ENCODE measurements around the gene AUTS2. TPM values are rescaled to one million over a fixed set of nuclear protein-coding genes. Genes with fewer than 3 reads are reported as not detected.

Gene AUTS2
- total and polyA plus RNA-seq, 7 experiments from 2014 or later: 0.40 to 31.7 (median 4.2) TPM

DNA sequence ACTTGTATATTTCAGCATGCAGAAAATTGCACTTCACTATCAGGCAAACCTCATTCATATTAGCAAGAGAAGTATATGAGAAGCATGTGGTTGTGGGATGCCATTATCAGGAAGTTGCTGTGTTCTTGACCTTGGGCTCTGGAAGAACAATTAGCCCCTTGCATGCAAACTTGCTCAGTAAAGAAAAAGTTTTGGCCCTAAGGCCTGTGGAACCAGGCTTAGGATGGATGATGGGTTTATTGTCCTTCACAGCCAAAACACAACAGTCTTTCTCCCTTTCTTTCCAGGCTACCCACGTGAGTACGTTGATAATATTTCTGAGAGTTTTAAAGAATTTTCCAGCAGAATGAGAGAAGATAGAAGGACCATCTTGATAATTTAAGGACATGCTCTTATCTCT lies 166.4 kb downstream of the AUTS2 start:
- peaks cover 0 to 2% (median 0%) of the 10 kb centered on the region in 7 donors for H3K4me1 Mint-ChIP-seq
- Histone ChIP-seq H3K27me3 (ENCODE audit: control insufficient read depth in 2 of 2, insufficient read depth in 2 of 2, low read length in 2 of 2) (no peaks in the 10 kb centered on the region), H3K27ac (ENCODE audit: low read depth, low read length) (no peak overlapping the region), H3K36me3 (ENCODE audit: control insufficient read depth in 2 of 3, insufficient read depth in 3 of 3, low read length in 3 of 3) (no peaks in the 10 kb centered on the region), H3K9me3 (ENCODE audit: control insufficient read depth in 2 of 3, low read length in 3 of 3) (no peaks in the 10 kb centered on the region), H3K4me1 (ENCODE audit: control insufficient read depth in 2 of 2, insufficient read depth in 2 of 2, low read length in 2 of 2) (no peaks in the 10 kb centered on the region), H3K4me3 (ENCODE audit: low read length) (no peak overlapping the region)
- CTCF ChIA-PET: no interaction called here
- no peak for DNase-seq
- POLR2A ChIA-PET: no interaction called here
- peaks cover 0 to 5% (median 0%) of the 10 kb centered on the region in 11 donors for H3K9me3 Mint-ChIP-seq
- no peaks in the 10 kb centered on the region for H3K27me3 Mint-ChIP-seq
- no peak for ATAC-seq
- H3K36me3 Mint-ChIP-seq: no peaks in the 10 kb centered on the region
- intact Hi-C loops (cut with micrococcal nuclease): no loop called here
- no peak overlapping the region for H3K27ac Mint-ChIP-seq
- H3K4me3 Mint-ChIP-seq: no peak overlapping the region

DNA sequence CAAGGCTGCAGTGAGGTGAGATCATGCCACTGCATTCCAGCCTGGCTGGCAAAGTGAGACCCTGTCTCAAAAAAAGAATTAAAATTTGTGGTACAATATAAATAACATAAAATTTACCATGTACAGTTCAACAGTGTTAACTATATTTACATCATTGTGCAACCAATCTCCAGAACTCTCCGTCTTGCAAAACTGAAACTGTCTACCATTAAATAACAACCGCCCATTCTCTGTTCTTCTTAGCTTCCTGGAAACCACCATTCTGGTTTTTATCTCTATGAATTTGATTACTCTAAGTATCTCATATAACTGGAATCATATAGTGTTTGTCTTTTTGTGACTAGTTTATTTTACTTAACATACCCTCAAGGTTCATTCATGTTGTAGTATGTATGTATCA lies 167.6 kb downstream of the AUTS2 start:
- Mint-ChIP-seq H3K9me3 (peaks cover 0 to 5% (median 0%) of the 10 kb centered on the region in 11 donors), H3K4me3 (no peak overlapping the region), H3K4me1 (peaks cover 0 to 2% (median 0%) of the 10 kb centered on the region in 7 donors), H3K27ac (no peak overlapping the region), H3K27me3 (no peaks in the 10 kb centered on the region), H3K36me3 (no peaks in the 10 kb centered on the region)
- intact Hi-C loops (cut with micrococcal nuclease): no loop called here
- Histone ChIP-seq H3K9me3 (ENCODE audit: control insufficient read depth in 2 of 3, low read length in 3 of 3) (no peaks in the 10 kb centered on the region), H3K36me3 (ENCODE audit: control insufficient read depth in 2 of 3, insufficient read depth in 3 of 3, low read length in 3 of 3) (no peaks in the 10 kb centered on the region), H3K4me1 (ENCODE audit: control insufficient read depth in 2 of 2, insufficient read depth in 2 of 2, low read length in 2 of 2) (no peaks in the 10 kb centered on the region), H3K4me3 (ENCODE audit: low read length) (no peak overlapping the region), H3K27ac (ENCODE audit: low read depth, low read length) (no peak overlapping the region), H3K27me3 (ENCODE audit: control insufficient read depth in 2 of 2, insufficient read depth in 2 of 2, low read length in 2 of 2) (no peaks in the 10 kb centered on the region)
- DNase-seq (no peak), ATAC-seq (no peak)
- ChIA-PET CTCF (no interaction called here), POLR2A (no interaction called here)

DNA sequence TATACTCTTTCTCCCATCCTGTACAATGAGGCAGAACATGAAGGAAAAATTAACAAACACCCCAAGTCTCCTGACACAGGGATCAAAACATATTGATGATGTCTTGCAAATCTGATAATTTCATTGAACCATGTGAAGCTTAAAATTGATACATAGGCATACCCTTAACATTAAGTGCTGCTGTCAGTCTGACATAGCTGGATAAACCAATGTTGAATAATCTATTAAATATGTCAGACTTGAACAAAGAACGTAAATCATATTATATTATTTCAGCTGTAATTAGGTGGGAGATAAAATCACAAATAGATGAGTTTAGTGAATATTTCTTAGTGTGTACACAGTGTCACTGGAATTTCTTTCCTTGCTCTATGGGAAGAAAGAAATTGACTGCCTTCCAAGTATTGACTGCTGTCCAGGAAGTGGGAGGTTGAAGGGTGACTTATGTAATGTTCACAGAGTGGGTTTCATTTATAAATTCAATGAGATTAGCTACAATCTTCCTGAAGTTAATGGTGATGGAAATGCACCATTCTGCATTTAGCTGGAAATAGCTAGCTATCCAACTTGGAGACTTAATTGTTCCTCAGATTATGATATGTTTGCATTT lies 170.8 kb downstream of the AUTS2 start:
- DNase-seq (no peak), ATAC-seq (no peak)
- H3K4me1 ChIP-seq (ENCODE audit: control insufficient read depth in 2 of 2, insufficient read depth in 2 of 2, low read length in 2 of 2): no peaks in the 10 kb centered on the region
- no peaks in the 10 kb centered on the region for H3K27me3 ChIP-seq (ENCODE audit: control insufficient read depth in 2 of 2, insufficient read depth in 2 of 2, low read length in 2 of 2)
- Mint-ChIP-seq H3K4me1 (peaks cover 0 to 2% (median 0%) of the 10 kb centered on the region in 7 donors), H3K27ac (no peak overlapping the region), H3K36me3 (no peaks in the 10 kb centered on the region), H3K9me3 (peaks cover 0 to 6% (median 0%) of the 10 kb centered on the region in 11 donors), H3K27me3 (no peaks in the 10 kb centered on the region), H3K4me3 (no peak overlapping the region)
- no peaks in the 10 kb centered on the region for H3K9me3 ChIP-seq (ENCODE audit: control insufficient read depth in 2 of 3, low read length in 3 of 3)
- CTCF ChIA-PET: no interaction called here
- no peak overlapping the region for H3K27ac ChIP-seq (ENCODE audit: low read depth, low read length)
- intact Hi-C loops (cut with micrococcal nuclease): no loop called here
- POLR2A ChIA-PET: no interaction called here
- no peak overlapping the region for H3K4me3 ChIP-seq (ENCODE audit: low read length)
- no peaks in the 10 kb centered on the region for H3K36me3 ChIP-seq (ENCODE audit: control insufficient read depth in 2 of 3, insufficient read depth in 3 of 3, low read length in 3 of 3)

DNA sequence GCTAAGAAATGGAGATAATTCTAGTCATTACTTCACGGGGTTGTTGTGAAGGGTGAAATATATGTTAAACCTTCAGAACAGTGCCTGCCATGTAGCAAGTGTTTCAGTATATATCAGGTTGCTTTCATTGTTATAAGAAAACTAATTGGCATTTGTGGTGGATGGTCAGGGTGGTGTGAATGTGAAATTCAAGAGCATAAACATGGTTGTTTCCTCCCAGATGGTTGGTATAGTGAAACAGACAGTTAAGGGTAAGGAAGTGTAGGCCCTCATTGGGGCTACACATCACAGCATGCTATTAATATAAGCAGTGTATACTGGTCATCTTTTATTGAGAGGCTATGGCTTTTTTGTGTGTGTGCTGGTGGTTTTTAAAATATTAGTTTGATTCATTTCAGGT lies 171.6 kb downstream of the AUTS2 start:
- ATAC-seq (no peak), DNase-seq (no peak)
- no peak overlapping the region for H3K27ac Mint-ChIP-seq
- Histone ChIP-seq H3K36me3 (ENCODE audit: control insufficient read depth in 2 of 3, insufficient read depth in 3 of 3, low read length in 3 of 3) (no peaks in the 10 kb centered on the region), H3K4me3 (ENCODE audit: low read length) (no peak overlapping the region), H3K27me3 (ENCODE audit: control insufficient read depth in 2 of 2, insufficient read depth in 2 of 2, low read length in 2 of 2) (no peaks in the 10 kb centered on the region), H3K27ac (ENCODE audit: low read depth, low read length) (no peak overlapping the region), H3K9me3 (ENCODE audit: control insufficient read depth in 2 of 3, low read length in 3 of 3) (no peaks in the 10 kb centered on the region), H3K4me1 (ENCODE audit: control insufficient read depth in 2 of 2, insufficient read depth in 2 of 2, low read length in 2 of 2) (no peaks in the 10 kb centered on the region)
- H3K36me3 Mint-ChIP-seq: no peaks in the 10 kb centered on the region
- no peaks in the 10 kb centered on the region for H3K27me3 Mint-ChIP-seq
- peaks cover 0 to 2% (median 0%) of the 10 kb centered on the region in 7 donors for H3K4me1 Mint-ChIP-seq
- intact Hi-C loops (cut with micrococcal nuclease): no loop called here
- H3K9me3 Mint-ChIP-seq: peaks cover 0 to 6% (median 0%) of the 10 kb centered on the region in 11 donors
- no peak overlapping the region for H3K4me3 Mint-ChIP-seq
- POLR2A ChIA-PET: no interaction called here
- CTCF ChIA-PET: no interaction called here

DNA sequence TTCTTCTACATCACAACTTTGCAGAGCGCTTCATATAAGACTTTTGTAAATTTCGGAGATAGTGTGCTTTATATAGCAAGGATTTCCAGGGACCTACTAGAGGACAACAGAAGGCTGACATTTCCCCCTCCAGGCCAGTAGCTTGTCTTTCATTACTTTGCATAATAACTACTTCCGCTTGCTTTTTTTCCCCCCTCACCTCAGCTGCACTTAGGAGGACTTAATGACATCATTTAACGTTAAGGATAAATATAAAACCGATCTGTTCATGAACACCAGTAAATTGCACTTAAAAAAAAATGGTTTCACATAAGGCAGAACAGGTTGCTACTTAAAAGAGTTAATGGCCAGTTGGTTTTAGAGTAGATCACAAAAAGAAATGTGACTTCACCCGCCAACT lies 172.3 kb downstream of the AUTS2 start:
- ChIA-PET POLR2A (no interaction called here), CTCF (no interaction called here)
- Mint-ChIP-seq H3K27me3 (no peaks in the 10 kb centered on the region), H3K27ac (no peak overlapping the region), H3K9me3 (peaks cover 0 to 6% (median 2%) of the 10 kb centered on the region in 11 donors), H3K36me3 (no peaks in the 10 kb centered on the region), H3K4me1 (peaks cover 0 to 2% (median 0%) of the 10 kb centered on the region in 7 donors), H3K4me3 (no peak overlapping the region)
- H3K4me1 ChIP-seq (ENCODE audit: control insufficient read depth in 2 of 2, insufficient read depth in 2 of 2, low read length in 2 of 2): no peaks in the 10 kb centered on the region
- H3K36me3 ChIP-seq (ENCODE audit: control insufficient read depth in 2 of 3, insufficient read depth in 3 of 3, low read length in 3 of 3): no peaks in the 10 kb centered on the region
- DNase-seq (no peak), ATAC-seq (no peak)
- H3K4me3 ChIP-seq (ENCODE audit: low read length): no peak overlapping the region
- intact Hi-C loops (cut with micrococcal nuclease): no loop called here
- no peaks in the 10 kb centered on the region for H3K27me3 ChIP-seq (ENCODE audit: control insufficient read depth in 2 of 2, insufficient read depth in 2 of 2, low read length in 2 of 2)
- H3K27ac ChIP-seq (ENCODE audit: low read depth, low read length): no peak overlapping the region
- no peaks in the 10 kb centered on the region for H3K9me3 ChIP-seq (ENCODE audit: control insufficient read depth in 2 of 3, low read length in 3 of 3)

DNA sequence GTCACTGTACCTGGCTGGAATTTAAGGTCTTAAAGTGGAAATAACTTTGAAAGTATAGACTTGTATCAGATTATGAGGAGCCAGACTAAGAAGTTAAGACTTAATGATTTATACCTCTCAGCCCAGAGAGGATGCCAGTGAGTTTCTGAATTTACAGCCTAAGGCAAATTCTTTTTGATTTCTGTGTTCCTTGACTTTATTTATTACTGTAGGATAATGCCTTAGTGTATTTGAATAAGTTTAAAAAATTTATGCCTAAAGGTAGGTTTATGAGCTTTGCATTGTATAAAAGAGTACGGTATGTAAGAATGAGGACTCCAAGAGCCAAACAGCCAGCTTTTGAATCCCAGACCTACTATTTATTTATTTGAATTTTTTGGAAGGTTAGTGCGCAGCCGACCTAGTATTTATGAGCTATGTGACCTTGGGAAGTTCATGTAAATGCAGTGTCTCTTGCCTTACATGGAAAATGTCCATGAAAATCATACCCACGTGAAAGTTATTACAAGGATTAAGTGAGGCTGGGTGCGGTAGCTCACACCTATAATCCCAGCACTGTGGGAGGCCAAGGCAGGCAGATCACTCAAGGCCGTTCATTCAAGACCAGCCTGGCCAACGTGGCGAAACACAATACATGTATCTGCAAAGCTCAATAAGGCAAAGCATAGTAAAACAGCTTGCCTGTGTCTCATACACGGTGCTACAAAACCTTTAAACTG lies 174.6 kb downstream of the AUTS2 start:
- Mint-ChIP-seq H3K9me3 (peaks cover 0 to 6% (median 0%) of the 10 kb centered on the region in 11 donors), H3K4me3 (no peak overlapping the region), H3K36me3 (no peaks in the 10 kb centered on the region), H3K27ac (no peak overlapping the region), H3K27me3 (no peaks in the 10 kb centered on the region), H3K4me1 (no peaks in the 10 kb centered on the region)
- Histone ChIP-seq H3K4me1 (ENCODE audit: control insufficient read depth in 2 of 2, insufficient read depth in 2 of 2, low read length in 2 of 2) (no peaks in the 10 kb centered on the region), H3K27me3 (ENCODE audit: control insufficient read depth in 2 of 2, insufficient read depth in 2 of 2, low read length in 2 of 2) (no peaks in the 10 kb centered on the region), H3K36me3 (ENCODE audit: control insufficient read depth in 2 of 3, insufficient read depth in 3 of 3, low read length in 3 of 3) (no peaks in the 10 kb centered on the region), H3K27ac (ENCODE audit: low read depth, low read length) (no peak overlapping the region), H3K9me3 (ENCODE audit: control insufficient read depth in 2 of 3, low read length in 3 of 3) (no peaks in the 10 kb centered on the region), H3K4me3 (ENCODE audit: low read length) (no peak overlapping the region)
- intact Hi-C loops (cut with micrococcal nuclease): no loop called here
- POLR2A ChIA-PET: no interaction called here
- ATAC-seq: no peak
- CTCF ChIA-PET: no interaction called here
- DNase-seq: no peak

Measured in naive thymus-derived CD4-positive, alpha-beta T cell (primary cell).